H1 (cell line): ENCODE measurements around the gene NPIPA1. TPM values are rescaled to one million over a fixed set of nuclear protein-coding genes. Genes with fewer than 3 reads are reported as not detected.
"Not testable (repeated sequence)": the region's sequence is repeated elsewhere in the genome, so short reads cannot be mapped to it uniquely, and the experiment has no call there.

ENCODE experiments used
- CTCF ChIA-PET: fragments of 300-600 bp; sonication (Branson Sonifier 250); formaldehyde crosslinking; loops from one replicate; lab custom pipeline; 2021; ENCODE audit not compliant: partially characterized antibody; lab: Charles Lee
- POLR2A ChIA-PET: fragments of 300-600 bp; sonication (Branson Sonifier 250); formaldehyde crosslinking; loops from one replicate; lab custom pipeline; 2021; ENCODE audit warnings: inconsistent platforms; ENCODE audit not compliant: partially characterized antibody; lab: Charles Lee
- DNase-seq, 2 experiments: peaks; one replicate each; pipeline versions ENCODE4 v3.0.0 to v3.0.0-alpha.2; 2010 to 2022; ENCODE audit warnings: low spot score in 2 of 2, low read depth in 1 of 2, mixed read lengths in 1 of 2
- FAIRE-seq: peaks from 2 replicates; lab custom pipeline; 2011; peaks lifted over from hg19 to GRCh38; lab: Jason Lieb, UNC
- H2AFZ ChIP-seq: 2 replicates; pipeline ENCODE4 v1.8.1; 2012; ENCODE audit warnings: low read length, inconsistent platforms
- H2AK5ac ChIP-seq: 2 replicates; pipeline ENCODE4 v1.6.1; 2013; ENCODE audit warnings: low read depth, low read length
- H2BK120ac ChIP-seq: replicated peaks from 2 replicates; pipeline ENCODE3; 2013; ENCODE audit warnings: low read depth, low read length, inconsistent platforms
- H2BK12ac ChIP-seq: 2 replicates; pipeline ENCODE4 v1.6.1; 2013; ENCODE audit warnings: low read depth, low read length
- H2BK15ac ChIP-seq: 2 replicates; pipeline ENCODE4 v1.6.1; 2013; ENCODE audit warnings: low read length
- H2BK20ac ChIP-seq: 2 replicates; pipeline ENCODE4 v1.6.1; 2013; ENCODE audit warnings: low read length
- H2BK5ac ChIP-seq: 2 replicates; pipeline ENCODE4 v1.6.1; 2013; ENCODE audit warnings: low read depth, low read length
- H3K14ac ChIP-seq: 2 replicates; pipeline ENCODE4 v1.6.1; 2013; ENCODE audit warnings: inconsistent platforms; ENCODE audit not compliant: insufficient read length
- H3K18ac ChIP-seq: 2 replicates; pipeline ENCODE4 v1.6.1; 2013; ENCODE audit warnings: low read length; ENCODE audit errors: extremely low read depth
- H3K23ac ChIP-seq: 2 replicates; pipeline ENCODE4 v1.6.1; 2013; ENCODE audit warnings: inconsistent platforms; ENCODE audit not compliant: insufficient read length
- H3K23me2 ChIP-seq: 2 replicates; pipeline ENCODE4 v1.6.1; 2013; ENCODE audit warnings: low read depth, low read length
- H3K27ac ChIP-seq: 2 replicates; pipeline ENCODE4 v1.6.1; 2011; ENCODE audit warnings: low read depth, low read length, inconsistent platforms
- H3K27me3 ChIP-seq, 4 experiments: replicated peaks in 1 of 4; 1 replicate in 1 of 4; 2 replicates in 3 of 4; pipeline versions ENCODE4 v1.6.1 to v1.8.1; 2011 to 2013; ENCODE audit warnings: low read length in 3 of 4, mild to moderate bottlenecking in 3 of 4, inconsistent platforms in 2 of 4, mixed read lengths in 2 of 4, moderate library complexity in 1 of 4; ENCODE audit not compliant: control insufficient read depth in 3 of 4, insufficient read depth in 3 of 4; ENCODE audit errors: extremely low read depth in 1 of 4
- H3K36me3 ChIP-seq, 4 experiments: 2 replicates each; pipeline versions ENCODE4 v1.6.1 to v1.8.1; 2011 to 2013; ENCODE audit warnings: mild to moderate bottlenecking in 4 of 4, low read length in 3 of 4, moderate library complexity in 2 of 4, control low read depth in 1 of 4, inconsistent platforms in 1 of 4; ENCODE audit not compliant: insufficient read depth in 4 of 4, control insufficient read depth in 2 of 4
- H3K4ac ChIP-seq: replicated peaks from 2 replicates; pipeline ENCODE3; 2013; ENCODE audit warnings: low read length, low read depth, mixed read lengths, inconsistent platforms; ENCODE audit not compliant: insufficient read length
- H3K4me1 ChIP-seq, 4 experiments: replicated peaks in 1 of 4; 1 replicate in 1 of 4; 2 replicates in 3 of 4; pipeline versions ENCODE4 v1.6.1 to v1.8.1; 2011 to 2013; ENCODE audit warnings: low read length in 3 of 4, inconsistent platforms in 2 of 4, mixed read lengths in 1 of 4; ENCODE audit not compliant: insufficient read depth in 4 of 4, control insufficient read depth in 3 of 4
- H3K4me2 ChIP-seq, 2 experiments: 2 replicates each; pipeline versions ENCODE4 v1.6.1 to v1.8.1; 2011 to 2013; ENCODE audit warnings: low read depth in 2 of 2, low read length in 2 of 2, control low read depth in 1 of 2, inconsistent platforms in 1 of 2, mild to moderate bottlenecking in 1 of 2; ENCODE audit not compliant: insufficient read depth in 1 of 2
- H3K4me3 ChIP-seq, 4 experiments: fragments of 200-600, 300-600 bp in 1 of 4; sonication (generic), shearing (Covaris generic), sonication (Bioruptor Twin) in 1 of 4; 2 replicates each; pipeline versions ENCODE4 v1.5.1 to v1.8.1; 2011 to 2016; ENCODE audit warnings: low read length in 4 of 4, low read depth in 3 of 4, control low read depth in 2 of 4, inconsistent platforms in 2 of 4, mild to moderate bottlenecking in 2 of 4, mixed read lengths in 1 of 4, moderate library complexity in 1 of 4; ENCODE audit not compliant: insufficient read depth in 2 of 4; ENCODE audit errors: extremely low read depth in 1 of 4
- H3K56ac ChIP-seq: replicated peaks from 2 replicates; pipeline ENCODE3; 2013; ENCODE audit warnings: low read depth, mild to moderate bottlenecking, mixed read lengths, low read length, inconsistent platforms; ENCODE audit not compliant: insufficient read length
- H3K79me1 ChIP-seq: 2 replicates; pipeline ENCODE4 v1.6.1; 2013; ENCODE audit warnings: low read depth, low read length, control low read depth
- H3K79me2 ChIP-seq, 2 experiments: 2 replicates each; pipeline versions ENCODE4 v1.6.1 to v1.8.1; 2012 to 2013; ENCODE audit warnings: low read length in 2 of 2, mild to moderate bottlenecking in 2 of 2, inconsistent platforms in 1 of 2; ENCODE audit not compliant: insufficient read depth in 2 of 2, control insufficient read depth in 1 of 2
- H3K9ac ChIP-seq, 4 experiments: replicated peaks in 1 of 4; 1 replicate in 1 of 4; 2 replicates in 3 of 4; pipeline versions ENCODE4 v1.6.1 to v1.8.1; 2011 to 2013; ENCODE audit warnings: low read depth in 3 of 4, low read length in 3 of 4, control low read depth in 2 of 4, mild to moderate bottlenecking in 2 of 4, moderate library complexity in 2 of 4, inconsistent platforms in 1 of 4; ENCODE audit errors: extremely low read depth in 1 of 4
- H3K9me3 ChIP-seq, 2 experiments: 2 replicates each; pipeline versions ENCODE4 v1.6.1 to v1.8.1; 2012 to 2013; ENCODE audit warnings: mild to moderate bottlenecking in 2 of 2, moderate library complexity in 2 of 2, control low read depth in 1 of 2, inconsistent platforms in 1 of 2, low read depth in 1 of 2, low read length in 1 of 2, mixed read lengths in 1 of 2; ENCODE audit not compliant: insufficient read depth in 2 of 2
- H4K20me1 ChIP-seq, 2 experiments: replicated peaks in 1 of 2; 2 replicates each; pipeline versions ENCODE3 to v1.8.1; 2011 to 2013; ENCODE audit warnings: inconsistent platforms in 2 of 2, low read length in 2 of 2, mild to moderate bottlenecking in 1 of 2; ENCODE audit not compliant: insufficient read depth in 2 of 2, control insufficient read depth in 1 of 2
- H4K5ac ChIP-seq: 2 replicates; pipeline ENCODE4 v1.6.1; 2013; ENCODE audit warnings: low read length, low read depth, mixed read lengths, inconsistent platforms; ENCODE audit not compliant: insufficient read length
- H4K8ac ChIP-seq: 2 replicates; pipeline ENCODE4 v1.8.0; 2013; ENCODE audit warnings: mild to moderate bottlenecking, moderate library complexity, low read length, inconsistent platforms; ENCODE audit not compliant: insufficient read depth; ENCODE audit errors: extremely low read depth
- H4K91ac ChIP-seq: replicated peaks from 2 replicates; pipeline ENCODE3; 2013; ENCODE audit warnings: low read length, mixed read lengths, inconsistent platforms; ENCODE audit not compliant: insufficient read length
- WGBS, 2 experiments: shearing (Covaris generic) in 1 of 2; methylation state at CpG; one replicate each; pipeline versions ENCODE4 v1.1.6 to v1.1.7; 2013 to 2015; ENCODE audit warnings: low lambda C conversion rate in 2 of 2, mixed read lengths in 2 of 2, inconsistent platforms in 1 of 2, low coverage in 1 of 2, missing lambda C conversion rate in 1 of 2; ENCODE audit not compliant: insufficient replicate concordance in 2 of 2, insufficient coverage in 1 of 2, insufficient read length in 1 of 2; ENCODE audit errors: extremely low coverage in 1 of 2, missing lambda C conversion rate in 1 of 2; 5-methylcytosine and 5-hydroxymethylcytosine counted together
- long read RNA-seq, 2 experiments: library from RNA in 1 of 2; library from capped mRNA in 1 of 2; stranded (forward); transcript quantifications; one replicate each; pipeline ENCODE4 v2.0.0, GENCODE V29; 2021; ENCODE audit warnings: inconsistent platforms in 1 of 2
- polyA minus RNA-seq, 3 experiments: library from RNA; depleted of rRNA, polyadenylated mRNA; stranded (reverse); fragments of >200 nt; gene quantifications; 1 replicate in 2 of 3; 2 replicates in 1 of 3; pipeline ENCODE4 v1.2.3, GENCODE V29; 2011
- polyA plus RNA-seq, 7 experiments: library from polyadenylated mRNA; depleted of rRNA in 3 of 7; stranded (reverse) in 5 of 7; unstranded in 2 of 7; fragments of >200 nt in 5 of 7; fragments of 200-250 nt in 2 of 7; gene quantifications; 1 replicate in 5 of 7; 2 replicates in 1 of 7; 4 replicates in 1 of 7; pipeline versions ENCODE4 v1.2.1 to v1.2.3, GENCODE V29; 2011 to 2013; ENCODE audit warnings: missing spikeins in 2 of 7, mixed read lengths in 2 of 7
- total RNA-seq: library from RNA; stranded (reverse); fragmentation: NEBNext Ultra II Directional; extraction: Animal tissue kit (Norgen Biotek cat#: 25700); gene quantifications from 2 replicates; pipeline ENCODE4 v1.2.1, GENCODE V29; 2021

The NPIPA1 gene
- total RNA-seq: 85.1 and 97.8 TPM in 2 replicates
- 58.1 and 60.0 TPM in 2 replicates for polyA plus RNA-seq (2011; rRNA removed)
- polyA plus RNA-seq (2011; cell fraction: cytosol; rRNA removed): 65.3 TPM
- polyA plus RNA-seq (2011; cell fraction: nucleus; rRNA removed): 399 TPM
- polyA plus RNA-seq (2012, experiment 1 of 2): 104 to 149 TPM (median 126 TPM) in 4 replicates
- polyA plus RNA-seq (2012, experiment 2 of 2): 59.0 TPM
- polyA plus RNA-seq (2013, experiment 1 of 2): 69.4 TPM
- 64.8 TPM for polyA plus RNA-seq (2013, experiment 2 of 2)
- polyA minus RNA-seq (2011; rRNA and poly(A)+ RNA removed): 36.0 and 48.5 TPM in 2 replicates
- 37.4 TPM for polyA minus RNA-seq (2011; cell fraction: cytosol; rRNA and poly(A)+ RNA removed)
- 101 TPM for polyA minus RNA-seq (2011; cell fraction: nucleus; rRNA and poly(A)+ RNA removed)
- long read RNA-seq, experiment 1, partial matches to known transcripts: 4 of 8 reads
- long read RNA-seq, experiment 1, other reads (novel, unspliced or antisense): 4 of 8 reads
- long read RNA-seq, experiment 2, partial matches to known transcripts: 1 of 1 reads
- long read RNA-seq, experiment 2, other reads (novel, unspliced or antisense): 0 of 1 reads

GRCh38 chr16:14937143-14937542 lies at the start of gene NPIPA1:
Gene NPIPA1 (plus strand): TSS chr16:14937443. CDS start chr16:14937443, 0 bp downstream.
- WGBS, 2 experiments: no CpG with 5 or more reads among the region's 4 CpGs
- H2BK12ac ChIP-seq, H2BK15ac ChIP-seq, H2BK5ac ChIP-seq, H3K27ac ChIP-seq, H2AFZ ChIP-seq, H3K36me3 ChIP-seq, H4K20me1 ChIP-seq, H2BK120ac ChIP-seq, H3K4ac ChIP-seq, H3K79me2 ChIP-seq, H3K4me2 ChIP-seq, H3K9me3 ChIP-seq, H4K91ac ChIP-seq, FAIRE-seq, POLR2A ChIA-PET, CTCF ChIA-PET, H3K18ac ChIP-seq, DNase-seq, H3K27me3 ChIP-seq, H4K8ac ChIP-seq, H3K79me1 ChIP-seq, H3K14ac ChIP-seq, H3K23me2 ChIP-seq, H2BK20ac ChIP-seq, H3K9ac ChIP-seq, H4K5ac ChIP-seq, H3K4me1 ChIP-seq, H3K23ac ChIP-seq, H3K56ac ChIP-seq, H3K4me3 ChIP-seq, H2AK5ac ChIP-seq: not testable (repeated sequence)
